SK-N-SH (cell line): ENCODE results near the gene CBFA2T2. TPM values are rescaled to one million over a fixed set of nuclear protein-coding genes. Genes with fewer than 3 reads are reported as not detected.
"Not testable (repeated sequence)": the region's sequence is repeated elsewhere in the genome, so short reads cannot be mapped to it uniquely, and the experiment has no call there.

ENCODE experiments used
- CTCF ChIA-PET: fragments of 300-600, 350-600 bp; formaldehyde crosslinking; extraction: SDS; loops from one replicate; lab custom pipeline; 2021; lab: Yijun Ruan, JAX
- POLR2A ChIA-PET: fragments of 350-600 bp; sonication (Branson Sonifier 250); formaldehyde crosslinking; extraction: SDS; loops from one replicate; lab custom pipeline; 2020; ENCODE audit warnings: antibody characterized with exemption, inconsistent platforms; lab: Yijun Ruan, JAX
- DNase-seq: peaks from one replicate; pipeline ENCODE4 v3.0.0; 2012
- H2AFZ ChIP-seq: fragments of 200-600 bp; sonication (generic); 2 replicates; pipeline ENCODE4 v1.8.1; 2016; ENCODE audit warnings: antibody characterized with exemption, mild to moderate bottlenecking, low read depth
- H3F3A ChIP-seq: fragments of 200-600 bp; sonication (generic); replicated peaks from 2 replicates; pipeline ENCODE3; 2016; ENCODE audit warnings: antibody characterized with exemption, mild to moderate bottlenecking; ENCODE audit not compliant: insufficient read depth
- H3K27ac ChIP-seq, 2 experiments: fragments of 200-500 bp in 1 of 2; fragments of 200-600 bp in 1 of 2; sonication (Bioruptor generic) in 1 of 2; sonication (generic), shearing (Covaris generic) in 1 of 2; 2 replicates each; pipeline versions ENCODE4 v1.5.1 to v1.6.1; 2014 to 2016; ENCODE audit warnings: low read depth in 2 of 2, inconsistent platforms in 1 of 2, low read length in 1 of 2, mild to moderate bottlenecking in 1 of 2, mixed read lengths in 1 of 2
- H3K27me3 ChIP-seq: fragments of 200-600 bp; sonication (generic), shearing (Covaris generic); 2 replicates; pipeline ENCODE4 v1.6.1; 2016; ENCODE audit warnings: mixed run types; ENCODE audit not compliant: insufficient read depth
- H3K36me3 ChIP-seq, 2 experiments: fragments of 200-500 bp in 1 of 2; fragments of 200-600 bp in 1 of 2; sonication (Bioruptor generic) in 1 of 2; sonication (generic) in 1 of 2; replicated peaks in 1 of 2; 2 replicates each; pipeline versions ENCODE3 to v1.5.1; 2014 to 2016; ENCODE audit warnings: low read length in 1 of 2, mild to moderate bottlenecking in 1 of 2; ENCODE audit not compliant: insufficient read depth in 2 of 2, control insufficient read depth in 1 of 2
- H3K4me1 ChIP-seq, 2 experiments: fragments of 200-500 bp in 1 of 2; fragments of 200-600 bp in 1 of 2; sonication (Bioruptor generic) in 1 of 2; sonication (generic), shearing (Covaris generic) in 1 of 2; 2 replicates each; pipeline versions ENCODE4 v1.5.1 to v1.6.1; 2014 to 2016; ENCODE audit warnings: low read depth in 1 of 2, low read length in 1 of 2, mixed run types in 1 of 2; ENCODE audit not compliant: insufficient read depth in 2 of 2, control insufficient read depth in 1 of 2
- H3K4me2 ChIP-seq: fragments of 200-600 bp; sonication (generic), shearing (Covaris generic); 2 replicates; pipeline ENCODE4 v1.6.1; 2017; ENCODE audit warnings: mixed run types
- H3K4me3 ChIP-seq, 2 experiments: fragments of 200-500 bp in 1 of 2; fragments of 200-600 bp in 1 of 2; sonication (Bioruptor generic) in 1 of 2; sonication (generic), shearing (Covaris generic) in 1 of 2; 2 replicates each; pipeline versions ENCODE4 v1.5.1 to v1.8.1; 2014 to 2016; ENCODE audit warnings: low read depth in 2 of 2, inconsistent platforms in 1 of 2, low read length in 1 of 2, mild to moderate bottlenecking in 1 of 2, mixed read lengths in 1 of 2, moderate library complexity in 1 of 2
- H3K79me2 ChIP-seq: fragments of 200-600 bp; sonication (generic); 2 replicates; pipeline ENCODE4 v1.8.1; 2017; ENCODE audit warnings: mild to moderate bottlenecking; ENCODE audit not compliant: insufficient read depth
- H3K9ac ChIP-seq: fragments of 200-600 bp; sonication (generic); 2 replicates; pipeline ENCODE4 v1.6.1; 2017; ENCODE audit warnings: mixed run types
- H3K9me2 ChIP-seq: fragments of 200-600 bp; sonication (generic); 2 replicates; pipeline ENCODE4 v1.6.1; 2017; ENCODE audit warnings: mixed run types
- H3K9me3 ChIP-seq: fragments of 200-600 bp; sonication (generic); 2 replicates; pipeline ENCODE4 v1.6.1; 2017; ENCODE audit warnings: mixed run types, mild to moderate bottlenecking, moderate library complexity
- H4K20me1 ChIP-seq: fragments of 200-600 bp; sonication (generic); 2 replicates; pipeline ENCODE4 v1.6.1; 2017; ENCODE audit warnings: mild to moderate bottlenecking, mixed run types; ENCODE audit not compliant: insufficient read depth
- EP300 ChIP-seq, 2 experiments: IDR thresholded peaks; 2 replicates each; pipeline versions ENCODE4 v1.4.0 to v1.6.1; 2012; ENCODE audit warnings: borderline replicate concordance in 1 of 2, low read depth in 1 of 2, low read length in 1 of 2
- EZH2phosphoT487 ChIP-seq: fragments of 200-600 bp; sonication (generic); IDR thresholded peaks from 2 replicates; pipeline ENCODE4 v1.6.1; 2017; ENCODE audit warnings: low read depth, mixed run types, mild to moderate bottlenecking, antibody characterized with exemption, moderate library complexity, borderline replicate concordance
- FOXJ3 ChIP-seq: sonication (generic); formaldehyde crosslinking; IDR thresholded peaks from 2 replicates; pipeline ENCODE4 v1.5.1; 2020; ENCODE audit warnings: mild to moderate bottlenecking, missing genetic modification reagents
- FOXM1 ChIP-seq: IDR thresholded peaks from 2 replicates; pipeline ENCODE4 v1.4.0; 2012; ENCODE audit warnings: low read depth, mild to moderate bottlenecking
- GABPA ChIP-seq: IDR thresholded peaks from 2 replicates; pipeline ENCODE4 v1.4.0; 2012; ENCODE audit warnings: low read depth, mild to moderate bottlenecking
- JUND ChIP-seq: IDR thresholded peaks from 2 replicates; pipeline ENCODE4 v1.4.0; 2012
- MEF2A ChIP-seq: IDR thresholded peaks from 2 replicates; pipeline ENCODE4 v1.4.0; 2012; ENCODE audit warnings: low read depth, borderline replicate concordance
- NFIC ChIP-seq: IDR thresholded peaks from 2 replicates; pipeline ENCODE4 v1.4.0; 2012; ENCODE audit warnings: borderline replicate concordance
- SMC3 ChIP-seq: IDR thresholded peaks from 2 replicates; pipeline ENCODE4 v1.6.1; 2012; ENCODE audit warnings: low read depth, low read length, improper control_type of control experiment
- TAF1 ChIP-seq: IDR thresholded peaks from 2 replicates; pipeline ENCODE4 v1.6.1; 2012; ENCODE audit warnings: low read depth, mild to moderate bottlenecking, low read length, moderate library complexity, borderline replicate concordance
- WGBS: methylation state at CpG from one replicate; pipeline ENCODE4 v1.1.6; 2017; ENCODE audit warnings: low lambda C conversion rate; 5-methylcytosine and 5-hydroxymethylcytosine counted together
- polyA plus RNA-seq, 3 experiments: library from polyadenylated mRNA; depleted of rRNA; stranded (reverse); fragments of >200 nt; gene quantifications; 2 replicates each; pipeline ENCODE4 v1.2.3, GENCODE V29; 2012
- TF ChIP-seq, protein P1 (sequence below): IDR thresholded peaks from 2 replicates; pipeline ENCODE4 v1.4.0; 2012; ENCODE audit warnings: low read depth, borderline replicate concordance
- TF ChIP-seq, protein P2 (sequence below): IDR thresholded peaks from 2 replicates; pipeline ENCODE4 v1.4.0; 2012; ENCODE audit warnings: low read depth, borderline replicate concordance
- TF ChIP-seq, protein P3 (sequence below): fragments of 200-600 bp; sonication (generic); IDR thresholded peaks from 2 replicates; pipeline ENCODE4 v1.6.1; 2017; ENCODE audit warnings: antibody characterized with exemption, mild to moderate bottlenecking, moderate library complexity

Gene CBFA2T2
- polyA plus RNA-seq, 1 of the 3 experiments (the other 2 are of a cell fraction): 11.0 TPM

DNA sequence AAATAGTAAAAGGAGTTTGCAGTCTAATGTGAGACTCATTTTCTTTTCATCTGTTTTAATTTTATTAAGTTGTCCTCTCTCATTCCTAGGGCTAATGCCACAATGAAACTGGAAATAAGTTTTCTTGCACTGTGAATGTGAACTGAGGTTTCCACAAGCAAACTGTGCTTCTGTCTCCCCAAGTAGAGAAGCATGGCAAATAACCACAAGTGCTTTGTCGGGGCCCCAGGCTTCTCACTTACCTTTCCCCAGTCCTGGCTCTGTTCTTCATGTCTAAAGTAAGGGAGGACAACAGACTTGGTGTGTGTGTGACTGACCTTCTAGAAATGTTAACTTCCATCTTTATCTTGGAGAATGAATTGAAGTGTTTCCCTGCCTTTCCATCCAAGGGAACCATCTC is 80.8 kb downstream of the CBFA2T2 start:
- H3K4me3 ChIP-seq: no peak overlapping the region
- no peak for TF ChIP-seq FOXM1
- TF ChIP-seq, protein P1, sequence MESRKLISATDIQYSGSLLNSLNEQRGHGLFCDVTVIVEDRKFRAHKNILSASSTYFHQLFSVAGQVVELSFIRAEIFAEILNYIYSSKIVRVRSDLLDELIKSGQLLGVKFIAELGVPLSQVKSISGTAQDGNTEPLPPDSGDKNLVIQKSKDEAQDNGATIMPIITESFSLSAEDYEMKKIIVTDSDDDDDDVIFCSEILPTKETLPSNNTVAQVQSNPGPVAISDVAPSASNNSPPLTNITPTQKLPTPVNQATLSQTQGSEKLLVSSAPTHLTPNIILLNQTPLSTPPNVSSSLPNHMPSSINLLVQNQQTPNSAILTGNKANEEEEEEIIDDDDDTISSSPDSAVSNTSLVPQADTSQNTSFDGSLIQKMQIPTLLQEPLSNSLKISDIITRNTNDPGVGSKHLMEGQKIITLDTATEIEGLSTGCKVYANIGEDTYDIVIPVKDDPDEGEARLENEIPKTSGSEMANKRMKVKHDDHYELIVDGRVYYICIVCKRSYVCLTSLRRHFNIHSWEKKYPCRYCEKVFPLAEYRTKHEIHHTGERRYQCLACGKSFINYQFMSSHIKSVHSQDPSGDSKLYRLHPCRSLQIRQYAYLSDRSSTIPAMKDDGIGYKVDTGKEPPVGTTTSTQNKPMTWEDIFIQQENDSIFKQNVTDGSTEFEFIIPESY: no peak
- no peak for TF ChIP-seq TAF1
- TF ChIP-seq JUND: no peak
- no peak for TF ChIP-seq GABPA
- TF ChIP-seq EP300 (IDR thresholded peaks at IDR 0.05; ENCODE audit: borderline replicate concordance in 1 of 2, low read depth in 1 of 2, low read length in 1 of 2): no peak
- no peak for TF ChIP-seq MEF2A
- TF ChIP-seq FOXJ3 (CRISPR knock-in tag): no peak
- TF ChIP-seq, protein P2, sequence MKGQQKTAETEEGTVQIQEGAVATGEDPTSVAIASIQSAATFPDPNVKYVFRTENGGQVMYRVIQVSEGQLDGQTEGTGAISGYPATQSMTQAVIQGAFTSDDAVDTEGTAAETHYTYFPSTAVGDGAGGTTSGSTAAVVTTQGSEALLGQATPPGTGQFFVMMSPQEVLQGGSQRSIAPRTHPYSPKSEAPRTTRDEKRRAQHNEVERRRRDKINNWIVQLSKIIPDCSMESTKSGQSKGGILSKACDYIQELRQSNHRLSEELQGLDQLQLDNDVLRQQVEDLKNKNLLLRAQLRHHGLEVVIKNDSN: no peak
- TF ChIP-seq, protein P3, sequence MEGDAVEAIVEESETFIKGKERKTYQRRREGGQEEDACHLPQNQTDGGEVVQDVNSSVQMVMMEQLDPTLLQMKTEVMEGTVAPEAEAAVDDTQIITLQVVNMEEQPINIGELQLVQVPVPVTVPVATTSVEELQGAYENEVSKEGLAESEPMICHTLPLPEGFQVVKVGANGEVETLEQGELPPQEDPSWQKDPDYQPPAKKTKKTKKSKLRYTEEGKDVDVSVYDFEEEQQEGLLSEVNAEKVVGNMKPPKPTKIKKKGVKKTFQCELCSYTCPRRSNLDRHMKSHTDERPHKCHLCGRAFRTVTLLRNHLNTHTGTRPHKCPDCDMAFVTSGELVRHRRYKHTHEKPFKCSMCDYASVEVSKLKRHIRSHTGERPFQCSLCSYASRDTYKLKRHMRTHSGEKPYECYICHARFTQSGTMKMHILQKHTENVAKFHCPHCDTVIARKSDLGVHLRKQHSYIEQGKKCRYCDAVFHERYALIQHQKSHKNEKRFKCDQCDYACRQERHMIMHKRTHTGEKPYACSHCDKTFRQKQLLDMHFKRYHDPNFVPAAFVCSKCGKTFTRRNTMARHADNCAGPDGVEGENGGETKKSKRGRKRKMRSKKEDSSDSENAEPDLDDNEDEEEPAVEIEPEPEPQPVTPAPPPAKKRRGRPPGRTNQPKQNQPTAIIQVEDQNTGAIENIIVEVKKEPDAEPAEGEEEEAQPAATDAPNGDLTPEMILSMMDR: no peak
- TF ChIP-seq NFIC: no peak
- no peak for TF ChIP-seq EZH2phosphoT487
- no peak for TF ChIP-seq SMC3
- no peak for DNase-seq
- H3K4me2 ChIP-seq: no peak overlapping the region
- CTCF ChIA-PET: interaction anchor here (1.2 to 1.6 kb wide), 2 partner anchors 15 to 19 kb away, joined by 3 to 4 read pairs; no protein-coding TSS in a partner anchor
- WGBS: 100% methylated on average over 1 of the region's 1 CpG
- no peaks in the 10 kb centered on the region for H3K27me3 ChIP-seq
- H4K20me1 ChIP-seq: peaks cover 5% of the 10 kb centered on the region; the same call in 1 of the 2 replicates
- H3F3A ChIP-seq: no peaks in the 10 kb centered on the region
- no peak overlapping the region for H3K9ac ChIP-seq
- no peaks in the 10 kb centered on the region for H3K9me2 ChIP-seq
- no peaks in the 10 kb centered on the region for H3K9me3 ChIP-seq
- H3K27ac ChIP-seq: peak overlapping the region in 1 of 2 experiments; percentile 77; a peak in 2 of 4 replicates
- H3K36me3 ChIP-seq: peaks cover 0 to 16% of the 10 kb centered on the region in 2 experiments
- no peak overlapping the region for H2AFZ ChIP-seq
- POLR2A ChIA-PET: no interaction called here
- H3K4me1 ChIP-seq: peaks cover 0 to 35% of the 10 kb centered on the region in 2 experiments; a peak in 2 of 4 replicates
- peaks cover 26% of the 10 kb centered on the region for H3K79me2 ChIP-seq

DNA sequence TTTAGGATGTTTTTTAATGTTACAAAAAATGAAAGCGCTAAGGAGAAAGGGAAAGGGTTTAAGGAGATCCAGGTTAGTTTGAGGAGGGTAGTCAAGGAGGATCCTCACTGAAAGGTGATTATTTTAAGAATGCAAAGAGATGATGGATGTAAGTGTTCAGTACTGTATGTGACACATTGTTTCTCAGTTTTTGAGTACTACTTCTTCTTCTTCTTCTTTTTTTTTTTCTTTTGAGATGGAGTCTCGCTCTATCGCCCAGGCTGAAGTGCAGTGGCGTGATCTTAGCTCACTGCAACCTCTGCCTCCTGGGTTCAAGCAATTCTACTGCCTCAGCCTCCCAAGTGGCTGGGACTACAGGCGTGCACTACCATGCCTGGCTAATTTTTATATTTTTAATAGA is 83.4 kb downstream of the CBFA2T2 start:
- H3F3A ChIP-seq, CTCF ChIA-PET, H3K4me2 ChIP-seq, POLR2A ChIA-PET, H3K27me3 ChIP-seq, H3K9me2 ChIP-seq, DNase-seq, H3K9ac ChIP-seq, H3K27ac ChIP-seq, H4K20me1 ChIP-seq, H3K4me3 ChIP-seq, H2AFZ ChIP-seq, H3K9me3 ChIP-seq: not testable (repeated sequence)
- Histone ChIP-seq H3K4me1 (peaks cover 5 to 45% of the 10 kb centered on the region in 2 experiments; a peak in 3 of 4 replicates), H3K79me2 (peaks cover 41% of the 10 kb centered on the region), H3K36me3 (peaks cover 0 to 16% of the 10 kb centered on the region in 2 experiments)
- 93% methylated on average over 5 of the region's 5 CpGs for WGBS
